ENCODE data around the gene NEXN. TPM values are rescaled to one million over a fixed set of nuclear protein-coding genes. Genes with fewer than 3 reads are reported as not detected.

Gene NEXN
- total and polyA plus RNA-seq, 7 donors = 31.6 to 541 (median 321) TPM

- Histone ChIP-seq H3K36me3 (ENCODE audit: insufficient read depth in 1 of 2, low read depth in 1 of 2) (peaks cover 0 to 99% of the 10 kb centered on the region in 2 donors), H3K27me3 (ENCODE audit: insufficient read depth in 3 of 3, low read length in 2 of 3) (no peaks in the 10 kb centered on the region), H3K4me3 (no peak overlapping the region), H3K9me3 (no peaks in the 10 kb centered on the region), H3K4me1 (peaks cover 10% of the 10 kb centered on the region), H3K27ac (no peak overlapping the region)
- DNase-seq = no peak
- no peak for TF ChIP-seq CTCF (IDR thresholded peaks at IDR 0.05)
- no peak for ATAC-seq
- 58 to 80% (median 62%) methylated on average over 2 of the region's 2 CpGs for WGBS, 3 donors
- intact Hi-C loops (cut with DNase I) = no loop called here
These were observed 37.5 kb downstream of the NEXN start for GRCh38 chr1:77925956-77926355.

GRCh38 chr1:77926561-77927357 lies 38.3 kb downstream of the NEXN start:
- peak in 1 of 4 donors; percentile 19 for ATAC-seq
- H3K4me3 ChIP-seq = no peak overlapping the region
- H3K27me3 ChIP-seq (ENCODE audit: insufficient read depth in 3 of 3, low read length in 2 of 3) = no peaks in the 10 kb centered on the region
- WGBS, 3 donors = 59 to 78% (median 61%) methylated on average over 13 of the region's 13 CpGs
- H3K27ac ChIP-seq = no peak overlapping the region
- intact Hi-C loops (cut with DNase I) = no loop called here
- DNase-seq = no peak
- H3K36me3 ChIP-seq (ENCODE audit: insufficient read depth in 1 of 2, low read depth in 1 of 2) = peaks cover 0 to 99% of the 10 kb centered on the region in 2 donors
- H3K9me3 ChIP-seq = no peaks in the 10 kb centered on the region
- H3K4me1 ChIP-seq = peaks cover 10% of the 10 kb centered on the region
- no peak for TF ChIP-seq CTCF (IDR thresholded peaks at IDR 0.05)

GRCh38 chr1:77927414-77927813 lies 39.0 kb downstream of the NEXN start:
- intact Hi-C loops (cut with DNase I) = no loop called here
- H3K36me3 ChIP-seq (ENCODE audit: insufficient read depth in 1 of 2, low read depth in 1 of 2) = peaks cover 0 to 99% of the 10 kb centered on the region in 2 donors
- peaks cover 10% of the 10 kb centered on the region for H3K4me1 ChIP-seq
- no peaks in the 10 kb centered on the region for H3K9me3 ChIP-seq
- no peak for TF ChIP-seq CTCF (IDR thresholded peaks at IDR 0.05)
- H3K27ac ChIP-seq = peak overlapping the region; percentile 25
- no peak overlapping the region for H3K4me3 ChIP-seq
- no peaks in the 10 kb centered on the region for H3K27me3 ChIP-seq (ENCODE audit: insufficient read depth in 3 of 3, low read length in 2 of 3)
- DNase-seq = no peak
- WGBS, 3 donors = 92 to 95% (median 95%) methylated on average over 4 of the region's 4 CpGs
- ATAC-seq = peak in 1 of 4 donors; percentile 11

DNA sequence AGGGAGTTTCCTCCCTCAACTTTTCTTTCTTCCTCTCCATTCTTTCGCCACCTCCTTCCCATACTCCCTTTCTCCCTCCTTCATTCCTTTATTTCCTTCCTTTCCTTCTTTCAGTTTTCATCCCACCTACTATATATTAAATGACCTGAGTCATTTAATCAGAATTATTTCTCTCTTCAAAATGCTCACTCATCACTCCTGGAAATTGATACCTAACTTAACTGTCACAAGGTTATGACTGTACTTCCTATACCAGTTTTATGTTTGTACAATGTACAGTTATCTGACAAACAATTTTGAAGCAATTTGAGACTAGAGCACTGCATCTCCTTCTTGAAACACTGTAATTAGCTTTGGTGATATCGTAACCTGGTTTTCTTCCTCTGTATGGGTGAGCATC lies 41.4 kb downstream of the NEXN start:
- ATAC-seq (peak in 1 of 4 donors; percentile 24), DNase-seq (no peak)
- Histone ChIP-seq H3K36me3 (ENCODE audit: insufficient read depth in 1 of 2, low read depth in 1 of 2) (peaks cover 0 to 99% of the 10 kb centered on the region in 2 donors), H3K9me3 (no peaks in the 10 kb centered on the region), H3K27ac (peak overlapping the region; percentile 57), H3K4me1 (peaks cover 10% of the 10 kb centered on the region), H3K27me3 (ENCODE audit: insufficient read depth in 3 of 3, low read length in 2 of 3) (no peaks in the 10 kb centered on the region), H3K4me3 (no peak overlapping the region)
- TF ChIP-seq CTCF (IDR thresholded peaks at IDR 0.05) = no peak
- intact Hi-C loops (cut with DNase I) = no loop called here
- WGBS, 3 donors = 94 to 98% (median 97%) methylated on average over 2 of the region's 2 CpGs

All from psoas muscle (tissue), 8 donors.